Tibial nerve (tissue), 4 donors: ENCODE results near the gene MNT. TPM values are rescaled to one million over a fixed set of nuclear protein-coding genes. Genes with fewer than 3 reads are reported as not detected.

Experiments used
- DNase-seq, 2 donors: peaks; one replicate each; pipeline ENCODE4 v3.0.0-alpha.2; 2019; ENCODE audit warnings: low spot score in 2 of 2
- H3K27ac ChIP-seq, 4 donors: fragments of 200-600 bp; sonication (generic) in 3 of 4; one replicate each; pipeline ENCODE4 v1.5.1; 2017 to 2019; ENCODE audit warnings: mild to moderate bottlenecking in 1 of 4
- H3K27me3 ChIP-seq, 2 donors: fragments of 200-600 bp; sonication (generic) in 1 of 2; one replicate each; pipeline versions ENCODE4 v1.5.1 to v1.6.0; 2017 to 2019
- H3K36me3 ChIP-seq, 3 donors: fragments of 200-600 bp; sonication (generic); one replicate each; pipeline ENCODE4 v1.5.1; 2018 to 2019
- H3K4me1 ChIP-seq, 4 donors: fragments of 200-600 bp; sonication (generic) in 3 of 4; one replicate each; pipeline ENCODE4 v1.5.1; 2017 to 2019
- H3K4me3 ChIP-seq, 4 donors: fragments of 200-600 bp; sonication (generic) in 3 of 4; one replicate each; pipeline ENCODE4 v1.5.1; 2017 to 2019; ENCODE audit warnings: mild to moderate bottlenecking in 1 of 4, moderate library complexity in 1 of 4
- H3K9me3 ChIP-seq, 4 donors: fragments of 200-600 bp; sonication (generic) in 3 of 4; one replicate each; pipeline ENCODE4 v1.5.1; 2017 to 2019
- CTCF ChIP-seq, 5 experiments: fragments of 200-600 bp in 3 of 5; fragments of 450-650 bp in 2 of 5; sonication (generic) in 3 of 5; IDR thresholded peaks; one replicate each; pipeline ENCODE4 v1.5.1; 2016 to 2019; ENCODE audit warnings: antibody characterized with exemption in 5 of 5, mild to moderate bottlenecking in 3 of 5, moderate library complexity in 2 of 5
- EP300 ChIP-seq, 2 donors: sonication (generic); formaldehyde crosslinking; IDR thresholded peaks; one replicate each; pipeline ENCODE4 v1.6.1; 2017; ENCODE audit warnings: antibody characterized with exemption in 2 of 2, mild to moderate bottlenecking in 1 of 2
- POLR2A ChIP-seq, 2 donors: fragments of 450-650 bp; IDR thresholded peaks; one replicate each; pipeline ENCODE4 v1.6.1; 2017; ENCODE audit warnings: antibody characterized with exemption in 2 of 2, mild to moderate bottlenecking in 2 of 2, moderate library complexity in 2 of 2
- WGBS, 2 donors: methylation state at CpG; one replicate each; pipeline ENCODE4 v1.1.5; 2018; 5-methylcytosine and 5-hydroxymethylcytosine counted together
- total RNA-seq, 4 donors: library from RNA; depleted of rRNA; stranded (reverse); fragments of >200 nt; gene quantifications; one replicate each; pipeline ENCODE4 v1.1.0, GENCODE V29; 2016

MNT gene
- total RNA-seq, 4 donors from 2014 or later, result 12.6 to 32.8 (median 14.9) TPM

GRCh38 chr17:2427215-2427614, 26.4 kb upstream of the MNT start:
- 27 to 28% methylated on average over 2 of the region's 2 CpGs for WGBS, 2 donors
- TF ChIP-seq CTCF (IDR thresholded peaks at IDR 0.05), result no peak
- H3K27me3 ChIP-seq, result no peaks in the 10 kb centered on the region
- H3K36me3 ChIP-seq, result peaks cover 0 to 4% (median 0%) of the 10 kb centered on the region in 3 donors
- DNase-seq, result no peak
- H3K4me1 ChIP-seq, result peaks cover 0 to 15% (median 4%) of the 10 kb centered on the region in 4 donors
- H3K4me3 ChIP-seq, result no peak overlapping the region
- H3K27ac ChIP-seq, result peak overlapping the region in 1 of 4 donors; percentile 6
- no peaks in the 10 kb centered on the region for H3K9me3 ChIP-seq

- Histone ChIP-seq H3K9me3 (no peaks in the 10 kb centered on the region), H3K4me3 (no peak overlapping the region), H3K27ac (no peak overlapping the region), H3K4me1 (peaks cover 0 to 31% (median 6%) of the 10 kb centered on the region in 4 donors), H3K36me3 (peaks cover 0 to 35% (median 0%) of the 10 kb centered on the region in 3 donors), H3K27me3 (no peaks in the 10 kb centered on the region)
- DNase-seq, result no peak
- 70 to 74% methylated on average over 6 of the region's 6 CpGs for WGBS, 2 donors
- TF ChIP-seq EP300 (IDR thresholded peaks at IDR 0.05), result no peak
- TF ChIP-seq CTCF (IDR thresholded peaks at IDR 0.05), result no peak
- no peak for TF ChIP-seq POLR2A (IDR thresholded peaks at IDR 0.05)
These were observed 22.4 kb upstream of the MNT start for GRCh38 chr17:2423271-2423670.

GRCh38 chr17:2421315-2422147, 20.7 kb upstream of the MNT start:
- TF ChIP-seq EP300 (IDR thresholded peaks at IDR 0.05), result no peak
- no peak for TF ChIP-seq CTCF (IDR thresholded peaks at IDR 0.05)
- no peak for TF ChIP-seq POLR2A (IDR thresholded peaks at IDR 0.05)
- H3K9me3 ChIP-seq, result no peaks in the 10 kb centered on the region
- peaks cover 0 to 19% (median 4%) of the 10 kb centered on the region in 4 donors for H3K4me1 ChIP-seq
- WGBS, 2 donors, result 88% methylated on average over 26 to 27 of the region's 27 CpGs
- peaks cover 0 to 36% (median 0%) of the 10 kb centered on the region in 3 donors for H3K36me3 ChIP-seq
- H3K27me3 ChIP-seq, result no peaks in the 10 kb centered on the region
- H3K27ac ChIP-seq, result no peak overlapping the region
- no peak overlapping the region for H3K4me3 ChIP-seq
- no peak for DNase-seq

GRCh38 chr17:2420176-2420575, 19.3 kb upstream of the MNT start:
- peaks cover 0 to 37% (median 0%) of the 10 kb centered on the region in 3 donors for H3K36me3 ChIP-seq
- H3K9me3 ChIP-seq, result no peaks in the 10 kb centered on the region
- TF ChIP-seq POLR2A (IDR thresholded peaks at IDR 0.05), result no peak
- no peak for TF ChIP-seq EP300 (IDR thresholded peaks at IDR 0.05)
- no peak for TF ChIP-seq CTCF (IDR thresholded peaks at IDR 0.05)
- DNase-seq, result no peak
- WGBS, 2 donors, result 55 to 58% methylated on average over 12 of the region's 12 CpGs
- H3K4me3 ChIP-seq, result no peak overlapping the region
- peaks cover 0 to 30% (median 12%) of the 10 kb centered on the region in 4 donors for H3K4me1 ChIP-seq
- H3K27ac ChIP-seq, result no peak overlapping the region
- H3K27me3 ChIP-seq, result no peaks in the 10 kb centered on the region

- DNase-seq, result no peak
- TF ChIP-seq CTCF (IDR thresholded peaks at IDR 0.05), result no peak
- TF ChIP-seq POLR2A (IDR thresholded peaks at IDR 0.05), result no peak
- TF ChIP-seq EP300 (IDR thresholded peaks at IDR 0.05), result no peak
- Histone ChIP-seq H3K36me3 (peaks cover 0 to 44% (median 0%) of the 10 kb centered on the region in 3 donors), H3K4me3 (no peak overlapping the region), H3K9me3 (no peaks in the 10 kb centered on the region), H3K27me3 (no peaks in the 10 kb centered on the region), H3K27ac (no peak overlapping the region), H3K4me1 (peaks cover 0 to 30% (median 12%) of the 10 kb centered on the region in 4 donors)
- WGBS, 2 donors, result 60 to 64% methylated on average over 6 of the region's 6 CpGs
These were observed 18.6 kb upstream of the MNT start for GRCh38 chr17:2419486-2419885.
